Umbilical cord (tissue), 2 donors: ENCODE results near the gene STK31. TPM values are rescaled to one million over a fixed set of nuclear protein-coding genes. Genes with fewer than 3 reads are reported as not detected.
"Not testable (repeated sequence)": the region's sequence is repeated elsewhere in the genome, so short reads cannot be mapped to it uniquely, and the experiment has no call there.

Experiments used
- DNase-seq: peaks from one replicate; pipeline ENCODE4 v3.0.0-alpha.2; 2015; ENCODE audit warnings: low spot score
- total RNA-seq: library from RNA; depleted of rRNA; stranded (reverse); fragments of >200 nt; gene quantifications from one replicate; pipeline ENCODE4 v1.2.3, GENCODE V29; 2014; ENCODE audit warnings: low replicate concordance; ENCODE audit not compliant: insufficient read depth

Gene STK31
- total RNA-seq, 1 donor from 2014 or later: 2.6 TPM

DNA sequence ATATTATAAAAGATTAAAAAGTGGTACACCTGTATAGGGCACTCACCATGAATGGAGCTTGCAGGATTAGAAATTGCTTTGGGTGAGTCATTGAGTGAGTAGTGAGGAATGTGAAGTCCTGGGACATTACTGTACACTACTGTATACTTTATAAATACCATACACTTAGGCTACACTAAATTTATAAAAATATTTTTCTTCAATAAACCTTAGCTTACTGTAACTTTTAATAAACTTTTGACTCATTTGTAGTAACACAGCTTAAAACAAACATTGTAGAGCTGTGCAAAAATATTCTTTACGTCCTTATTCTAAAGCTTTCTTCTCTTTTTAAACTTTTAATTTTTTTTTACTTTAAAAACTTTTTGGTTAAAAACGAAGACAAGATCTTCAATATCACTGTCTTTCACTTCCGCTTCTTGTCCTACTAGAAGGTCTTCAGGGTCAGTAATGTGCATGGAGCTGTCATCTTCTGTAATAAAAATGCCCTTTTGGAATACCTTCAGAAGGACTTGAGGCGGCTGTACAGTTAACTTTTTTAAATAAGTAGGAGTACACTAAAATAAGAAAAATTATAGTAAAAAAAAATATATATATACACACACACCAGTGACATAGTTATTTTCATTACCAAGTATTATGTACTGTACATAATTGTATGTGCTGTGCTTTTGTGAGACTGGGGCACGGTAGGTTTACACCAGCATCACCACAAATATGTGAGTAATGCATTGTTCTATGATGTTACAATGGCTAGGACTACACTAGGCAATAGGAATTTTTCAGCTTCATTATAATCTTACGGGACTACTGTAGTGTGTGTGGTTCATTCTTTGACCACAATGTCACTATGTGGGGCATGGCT lies 3.5 kb downstream of the STK31 start:
- DNase-seq: no peak

- no peak for DNase-seq
These were observed 4.1 kb downstream of the STK31 start for GRCh38 chr7:23714150-23714464.

DNA sequence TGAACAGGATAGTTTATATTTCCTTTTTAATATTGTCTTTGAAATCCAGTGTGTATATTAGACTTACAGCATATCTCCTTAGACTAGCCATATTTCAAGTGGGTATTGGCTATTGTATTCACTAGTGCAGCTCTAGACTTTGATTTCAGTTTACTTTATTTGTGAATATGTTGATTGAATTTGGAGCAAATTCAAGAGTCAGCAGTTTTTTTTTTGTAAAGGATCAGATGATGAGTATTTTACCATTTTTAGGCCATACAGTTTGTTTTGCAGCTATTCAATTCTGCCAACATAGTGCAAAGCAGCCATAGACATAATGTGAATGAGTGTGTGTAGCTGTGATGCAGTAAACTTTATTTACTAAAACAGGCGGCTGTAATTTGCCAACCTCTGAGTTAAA lies 4.6 kb downstream of the STK31 start:
- DNase-seq: no peak

DNA sequence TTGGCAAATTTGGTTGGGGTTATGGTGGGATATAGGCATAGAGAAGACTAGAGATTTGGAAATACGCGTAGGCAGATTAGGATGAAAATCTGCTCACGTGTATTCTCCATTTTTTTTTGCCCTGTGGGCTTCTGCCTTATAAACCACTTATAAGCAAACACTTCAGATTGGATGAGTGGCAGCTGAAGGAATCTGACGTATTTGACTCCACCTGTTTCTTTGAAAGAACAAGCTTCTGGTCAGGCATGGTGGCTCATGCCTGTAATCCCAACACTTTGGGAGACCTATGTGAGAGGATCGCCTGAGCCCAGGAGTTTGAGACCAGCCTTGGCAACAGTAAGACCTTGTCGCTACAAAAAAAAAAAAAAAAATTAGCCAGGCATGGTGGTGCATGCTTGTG lies 5.1 kb downstream of the STK31 start:
- no peak for DNase-seq

DNA sequence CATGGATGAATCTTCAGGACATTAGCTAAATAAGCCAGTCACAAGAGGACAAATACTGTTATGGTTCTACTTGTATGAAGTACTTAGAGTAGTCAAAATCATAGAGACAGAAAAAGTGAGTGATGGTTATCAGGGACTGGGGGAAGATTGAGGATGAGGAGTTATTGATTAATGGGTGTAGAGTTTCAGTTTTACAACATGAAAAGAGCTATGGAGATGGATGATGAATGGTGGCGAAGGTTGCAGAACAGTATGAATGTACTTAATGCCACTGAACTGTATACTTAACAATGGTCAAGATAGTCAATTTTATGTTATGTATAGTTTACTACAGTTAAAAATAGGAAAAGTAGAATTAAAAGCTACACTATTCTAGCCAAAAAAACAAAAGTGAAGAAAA lies 7.8 kb downstream of the STK31 start:
- no peak for DNase-seq

GRCh38 chr7:23721456-23721855 lies 11.4 kb downstream of the STK31 start:
- DNase-seq: peak; percentile 89

DNA sequence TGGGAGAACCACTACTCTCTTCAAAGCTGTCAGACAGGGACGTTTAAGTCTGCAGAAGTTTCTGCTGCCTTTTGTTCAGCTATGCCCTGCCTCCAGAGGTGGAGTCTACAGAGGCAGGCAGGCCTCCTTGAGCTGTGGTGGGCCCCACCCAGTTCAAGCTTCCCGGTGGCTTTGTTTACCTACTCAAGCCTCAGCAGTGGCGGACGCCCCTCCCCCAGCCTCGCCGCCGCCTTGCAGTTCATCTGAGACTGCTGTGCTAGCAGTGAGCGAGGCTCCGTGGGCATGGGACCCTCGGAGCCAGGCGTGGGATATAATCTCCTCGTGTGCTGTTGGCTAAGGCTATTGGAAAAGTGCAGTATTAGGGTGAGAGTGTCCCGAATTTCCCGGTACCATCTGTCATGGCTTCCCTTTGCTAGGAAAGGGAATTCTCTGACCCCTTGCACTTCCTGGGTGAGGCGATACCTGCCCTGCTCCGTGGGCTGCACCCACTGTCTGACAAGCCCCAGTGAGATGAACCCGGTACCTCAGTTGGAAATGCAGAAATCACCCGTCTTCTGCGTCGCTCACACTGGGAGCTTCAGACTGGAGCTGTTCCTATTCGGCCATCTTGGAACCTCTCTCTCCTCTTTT lies 12.7 kb downstream of the STK31 start:
- not testable (repeated sequence) for DNase-seq

- not testable (repeated sequence) for DNase-seq
These were observed 14.1 kb downstream of the STK31 start for GRCh38 chr7:23724113-23724512.

DNA sequence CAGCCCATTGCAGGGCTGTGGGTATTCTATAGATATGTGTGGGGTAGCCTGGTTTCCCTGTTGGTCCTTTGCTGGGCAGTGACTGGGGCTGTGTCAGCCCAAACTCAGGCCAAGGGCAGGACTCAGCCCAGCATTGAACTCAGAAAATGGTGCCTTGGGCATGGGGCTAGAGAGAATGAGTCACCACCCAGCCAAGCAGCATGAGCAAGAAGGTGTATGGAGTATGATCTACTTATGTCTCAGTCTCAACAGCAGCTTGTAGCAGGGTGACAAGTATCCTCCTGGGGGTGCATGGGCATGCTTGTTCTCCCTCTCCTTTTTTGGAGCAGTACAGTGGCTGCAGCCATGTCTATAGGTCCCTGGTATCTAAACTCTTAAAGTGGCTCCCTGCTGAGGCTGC lies 32.0 kb downstream of the STK31 start:
- no peak for DNase-seq

GRCh38 chr7:23743226-23743625 lies 33.2 kb downstream of the STK31 start:
- no peak for DNase-seq

GRCh38 chr7:23746629-23747028 lies 36.6 kb downstream of the STK31 start:
- DNase-seq: no peak

DNA sequence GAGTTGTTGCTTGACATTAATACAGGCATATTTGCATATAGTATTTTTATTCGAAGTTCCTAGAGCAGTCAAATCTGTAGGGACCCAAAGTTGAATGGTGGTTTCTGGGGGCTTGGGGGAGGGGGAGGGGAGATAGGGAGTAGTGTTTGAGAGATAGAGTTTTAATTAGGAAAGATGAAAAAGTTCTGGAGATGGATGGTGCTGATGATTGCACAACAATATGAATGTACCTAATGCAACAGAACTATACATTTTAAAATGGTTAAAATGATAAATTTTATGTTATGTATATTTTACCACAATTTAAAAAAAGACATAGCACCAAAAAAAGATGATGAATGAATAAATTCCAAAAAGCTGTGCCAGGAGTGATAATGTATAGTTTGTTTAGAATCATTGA lies 41.8 kb downstream of the STK31 start:
- no peak for DNase-seq

GRCh38 chr7:23758839-23759238 lies 48.8 kb downstream of the STK31 start:
- DNase-seq: not testable (repeated sequence)

- DNase-seq: peak; percentile 54
These were observed 49.8 kb downstream of the STK31 start for GRCh38 chr7:23759671-23760391.

DNA sequence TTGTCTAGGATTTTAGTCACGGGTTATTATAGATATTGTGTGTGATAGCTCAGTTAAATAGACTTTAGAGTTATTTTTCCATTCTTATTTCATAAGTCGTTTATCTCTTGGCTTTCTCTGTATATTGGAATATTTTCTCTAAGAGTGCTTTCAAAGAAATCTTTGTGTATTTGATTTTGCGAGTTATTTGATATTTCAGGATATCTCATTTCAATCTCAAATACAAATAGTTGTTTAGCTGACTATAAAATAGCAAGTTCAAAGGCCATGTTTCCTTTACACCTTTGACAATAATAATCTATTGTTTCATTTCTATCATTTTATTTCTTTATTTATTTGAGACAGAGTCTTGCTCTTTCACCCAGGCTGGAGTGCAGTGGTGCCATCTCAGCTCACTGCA lies 55.9 kb downstream of the STK31 start:
- DNase-seq: no peak

- DNase-seq: no peak
These were observed 57.5 kb downstream of the STK31 start for GRCh38 chr7:23767514-23767913.

GRCh38 chr7:23768022-23768421 lies 58.0 kb downstream of the STK31 start:
- DNase-seq: no peak

- DNase-seq: not testable (repeated sequence)
These were observed 69.3 kb downstream of the STK31 start for GRCh38 chr7:23779185-23779800.

DNA sequence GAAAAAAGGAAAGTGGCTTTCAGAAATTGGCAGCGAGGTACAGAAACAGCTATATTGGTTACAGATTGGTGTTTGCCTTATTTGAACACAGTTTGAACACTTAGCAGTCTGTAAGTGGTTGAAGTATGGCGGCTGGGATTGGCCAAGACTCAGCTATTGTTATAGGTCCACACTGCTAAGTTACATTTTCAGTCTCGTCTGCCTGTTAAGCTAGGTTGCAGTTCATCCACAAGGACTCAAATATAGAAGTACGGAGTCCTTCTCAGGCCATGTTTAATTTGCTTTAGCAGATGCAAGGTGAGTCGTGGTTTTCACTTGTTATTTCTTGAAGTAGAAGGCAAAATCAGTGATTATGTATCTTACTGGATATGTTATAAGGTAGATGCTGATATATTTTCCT lies 73.1 kb downstream of the STK31 start:
- DNase-seq: no peak

- DNase-seq: no peak
These were observed 77.3 kb downstream of the STK31 start for GRCh38 chr7:23787272-23787671.

- DNase-seq: no peak
These were observed 78.8 kb downstream of the STK31 start for GRCh38 chr7:23788843-23789242.

GRCh38 chr7:23791721-23792120 lies 81.7 kb downstream of the STK31 start:
- DNase-seq: peak; percentile 11
